Measurements from ENCODE around the gene FUT3.
"Not testable (repeated sequence)": the region's sequence is repeated elsewhere in the genome, so short reads cannot be mapped to it uniquely, and the experiment has no call there.

The FUT3 gene

GRCh38 chr19:5844456-5845433 is 6.5 kb downstream of the FUT3 start:
- DNase-seq = no peak

DNA sequence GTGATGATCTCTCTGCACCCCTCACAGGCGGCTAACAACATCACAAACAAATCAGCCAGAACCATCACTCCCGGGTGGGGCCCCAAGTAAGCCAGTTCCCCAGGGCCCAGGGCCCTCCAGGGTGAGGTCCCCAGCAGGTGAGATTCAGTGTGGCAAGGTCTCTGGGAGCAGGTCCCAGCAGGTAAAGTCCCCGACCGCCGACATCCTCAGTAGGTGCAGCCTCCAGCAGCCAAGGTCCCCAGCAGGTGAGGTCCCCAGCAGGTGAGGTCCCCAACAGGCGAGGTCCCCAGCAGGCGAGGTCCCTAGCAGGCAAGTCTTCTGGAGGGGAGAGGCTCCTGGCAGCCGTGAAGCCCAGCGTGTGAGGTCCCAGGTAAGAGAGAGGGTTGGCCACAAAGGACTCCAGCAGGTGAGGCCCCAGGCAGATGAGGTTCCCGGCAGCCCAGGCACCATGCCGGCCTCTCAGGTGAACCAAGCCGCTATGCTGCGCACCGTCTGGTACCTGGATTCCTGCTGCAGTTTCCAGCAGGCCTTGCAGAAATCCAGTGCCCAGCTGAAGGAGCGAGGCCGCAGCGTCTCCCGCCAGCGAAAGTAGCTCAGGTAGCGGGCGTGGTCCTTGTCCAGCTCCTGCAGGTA is 7.8 kb downstream of the FUT3 start:
- DNase-seq = no peak

DNA sequence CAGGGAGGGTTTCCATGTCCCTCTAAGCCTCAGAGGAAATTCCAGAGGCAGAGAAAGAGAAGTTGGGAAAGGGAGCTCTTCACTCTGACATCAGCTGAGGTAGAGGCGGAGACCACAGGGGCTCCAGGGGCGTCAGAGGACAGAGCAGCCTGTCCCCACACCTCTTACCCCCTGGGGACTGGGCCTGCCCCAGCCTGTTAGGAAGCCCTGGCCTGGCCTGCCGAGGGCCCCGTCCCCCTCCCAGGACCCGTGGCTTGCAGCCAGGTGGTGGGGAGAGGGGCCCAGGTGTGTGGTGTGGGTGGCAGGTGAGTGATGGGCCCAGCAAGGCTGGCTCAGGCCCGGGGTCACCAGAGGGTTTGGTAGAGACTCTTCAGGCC is 9.5 kb downstream of the FUT3 start:
- DNase-seq = not testable (repeated sequence)

GRCh38 chr19:5839065-5840017 is 11.9 kb downstream of the FUT3 start, which contains the start of gene FUT6:
Gene FUT6, minus strand, starts transcription at chr19:5839702. Its CDS starts 7,135 bp downstream, at chr19:5832567.
- no peak for DNase-seq

DNA sequence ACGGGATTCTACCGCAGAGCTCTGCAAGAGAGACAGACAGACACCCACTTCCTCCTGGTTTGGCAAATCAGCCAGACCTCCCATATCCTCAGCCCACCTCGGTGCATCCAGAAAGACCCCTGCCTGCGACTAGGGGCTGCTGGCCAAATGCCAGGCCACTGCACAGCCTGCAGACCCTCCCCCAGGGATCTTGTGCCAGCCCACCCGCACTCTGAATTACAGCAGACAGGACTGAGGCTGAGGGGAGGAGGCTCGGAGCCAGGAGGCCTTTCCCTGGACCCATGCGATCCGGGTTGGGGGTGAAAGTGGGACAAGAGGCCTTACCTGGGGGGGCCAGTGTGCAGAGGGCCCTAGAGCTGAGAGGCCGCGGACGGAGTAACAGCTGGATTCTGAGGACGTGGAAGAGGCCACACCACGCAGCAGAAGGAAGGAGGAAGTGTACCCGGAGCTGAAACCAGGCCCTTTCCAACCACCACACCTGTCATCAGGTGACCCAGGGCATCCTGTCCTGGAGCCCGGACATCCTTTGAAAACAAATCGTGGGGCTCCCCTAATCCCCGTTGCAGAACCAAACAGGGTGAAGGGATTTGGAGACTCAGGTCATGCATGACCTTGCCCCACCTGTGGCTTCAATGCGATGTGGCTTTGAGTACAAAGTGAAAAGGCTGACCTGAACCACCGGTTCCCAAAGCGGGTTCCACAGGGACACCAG is 12.7 kb downstream of the FUT3 start:
- DNase-seq = no peak

GRCh38 chr19:5837761-5838352 is 13.4 kb downstream of the FUT3 start:
- no peak for DNase-seq

DNA sequence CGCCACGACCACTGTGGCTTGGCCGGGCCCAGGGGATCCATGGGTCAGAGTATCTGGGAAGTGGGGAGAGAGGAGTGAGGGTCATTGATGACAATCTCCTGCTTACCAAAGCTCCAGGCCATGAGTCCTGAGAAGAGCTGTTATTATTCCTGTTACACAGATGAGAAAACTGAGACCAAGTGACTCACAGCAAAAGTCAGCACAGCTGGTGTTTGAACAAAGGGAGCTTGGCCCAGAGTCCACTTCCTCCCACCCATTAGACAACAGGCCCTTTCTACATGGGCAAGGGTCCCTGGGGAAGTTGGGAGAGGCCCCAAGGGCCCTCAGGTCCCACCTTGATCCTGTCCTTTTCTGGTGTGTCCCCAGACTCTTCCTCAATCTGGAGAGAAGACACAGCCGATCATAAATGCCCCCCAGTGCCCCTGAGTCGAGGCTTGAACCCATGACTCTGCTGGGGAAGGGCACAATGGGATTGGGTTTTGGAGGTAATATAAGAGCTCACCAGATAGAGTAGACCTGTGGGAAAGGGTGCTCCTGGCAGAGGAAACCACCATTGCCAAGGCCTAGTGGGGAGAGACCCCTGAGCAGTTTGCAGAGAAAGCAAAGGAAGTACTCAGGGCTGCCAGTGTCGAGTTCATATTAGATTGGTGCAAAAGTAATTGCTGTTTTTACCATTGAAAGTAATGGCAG is 18.6 kb downstream of the FUT3 start:
- DNase-seq = no peak

DNA sequence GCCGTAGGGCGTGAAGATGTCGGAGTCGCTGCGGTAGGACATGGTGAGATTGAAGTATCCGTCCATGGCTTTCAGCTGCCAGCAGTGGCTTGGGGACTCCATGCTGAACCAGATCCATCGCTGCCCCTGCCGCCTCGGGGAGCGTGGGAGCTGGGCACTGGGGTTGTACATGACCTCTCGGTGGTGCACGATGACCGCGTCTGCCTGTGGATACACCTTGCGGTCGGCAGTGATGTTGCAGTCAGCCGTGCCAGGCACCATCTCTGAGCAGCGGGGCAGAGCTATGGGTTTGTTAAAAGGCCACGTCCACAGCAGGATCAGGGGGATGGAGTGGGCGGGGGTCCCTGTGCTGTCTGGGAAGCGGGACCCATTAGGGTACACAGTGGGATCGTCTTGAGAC is 19.2 kb downstream of the FUT3 start:
- DNase-seq = no peak

GRCh38 chr19:5831159-5831558 is 20.1 kb downstream of the FUT3 start:
- no peak for DNase-seq

- no peak for DNase-seq
Observed at GRCh38 chr19:5829567-5830310, 21.5 kb downstream of the FUT3 start.

DNA sequence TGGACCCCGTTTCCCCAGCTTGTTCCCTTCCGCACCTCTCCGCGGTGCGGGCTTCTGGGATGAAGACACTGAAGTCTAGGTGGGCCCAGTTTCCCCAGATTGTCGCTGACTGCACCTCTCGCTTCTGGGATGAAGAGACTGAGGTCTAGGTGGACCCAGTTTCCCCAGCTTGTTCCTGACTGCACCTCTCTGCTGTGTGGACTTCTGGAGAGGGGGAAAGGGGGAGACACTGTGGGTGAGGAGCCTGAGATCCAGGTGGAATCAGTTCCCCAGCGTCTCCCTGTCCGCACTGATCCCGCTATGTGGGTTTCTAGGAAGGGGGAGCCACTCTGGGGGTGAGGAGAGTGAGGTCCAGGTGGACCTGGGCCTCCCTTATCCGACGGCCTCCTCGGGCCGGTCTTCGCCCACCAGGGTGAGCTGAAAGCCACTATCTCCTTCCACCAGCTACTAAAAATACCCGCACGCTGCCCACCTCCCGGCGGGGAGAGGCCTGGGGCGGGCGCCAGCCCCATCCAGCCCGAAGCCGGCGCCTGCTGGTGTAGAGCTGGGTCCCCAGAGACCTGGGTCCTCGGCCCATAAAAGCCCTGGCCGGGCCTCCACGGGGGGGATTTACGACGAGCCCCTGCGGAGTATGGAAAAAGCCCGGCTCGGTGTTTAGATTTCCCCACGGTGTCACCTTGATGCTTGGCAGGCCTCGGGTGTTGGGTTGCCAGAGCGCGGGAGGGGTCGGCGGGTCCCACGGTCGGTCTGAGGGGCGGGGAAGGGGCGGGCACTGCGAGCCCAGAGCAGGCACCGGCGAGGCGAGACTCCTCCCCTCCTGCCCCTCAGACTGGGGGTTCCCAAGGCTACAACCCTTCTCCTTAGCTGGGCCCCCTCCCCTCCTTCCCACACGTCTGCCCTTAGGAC is 22.3 kb downstream of the FUT3 start:
- peak; percentile 82 for DNase-seq

DNA sequence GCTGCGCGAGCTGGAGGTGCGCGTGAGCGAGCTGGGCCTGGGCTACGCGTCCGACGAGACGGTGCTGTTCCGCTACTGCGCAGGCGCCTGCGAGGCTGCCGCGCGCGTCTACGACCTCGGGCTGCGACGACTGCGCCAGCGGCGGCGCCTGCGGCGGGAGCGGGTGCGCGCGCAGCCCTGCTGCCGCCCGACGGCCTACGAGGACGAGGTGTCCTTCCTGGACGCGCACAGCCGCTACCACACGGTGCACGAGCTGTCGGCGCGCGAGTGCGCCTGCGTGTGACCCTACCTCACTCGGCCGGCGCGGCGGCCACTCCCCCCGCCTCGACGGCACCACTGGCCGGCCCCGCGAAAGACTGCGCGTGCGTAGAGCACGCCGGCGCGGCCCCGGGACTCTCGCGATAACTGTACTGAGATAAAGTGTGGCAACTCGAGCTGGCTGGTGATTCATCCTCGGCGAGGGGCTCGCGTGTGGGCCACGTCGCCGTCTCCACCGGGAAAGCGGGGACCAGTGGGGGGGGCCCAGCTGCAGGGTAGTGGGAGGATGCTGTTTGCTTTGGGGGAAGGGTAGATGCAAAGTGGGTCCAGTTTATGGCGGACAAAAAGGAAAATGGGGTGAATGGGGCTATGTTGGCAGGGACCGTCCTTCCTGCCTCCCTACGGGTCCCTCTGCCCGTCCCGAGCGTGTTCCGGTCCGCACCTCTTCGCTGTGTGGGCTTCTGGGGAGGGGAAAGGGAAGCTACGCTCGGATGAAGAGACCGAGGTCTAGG is 23.2 kb downstream of the FUT3 start:
- DNase-seq = peak; percentile 92

- no peak for DNase-seq
Observed at GRCh38 chr19:5827342-5827890, 23.8 kb downstream of the FUT3 start.

GRCh38 chr19:5826531-5827341 is 24.5 kb downstream of the FUT3 start:
- peak; percentile 96 for DNase-seq

DNA sequence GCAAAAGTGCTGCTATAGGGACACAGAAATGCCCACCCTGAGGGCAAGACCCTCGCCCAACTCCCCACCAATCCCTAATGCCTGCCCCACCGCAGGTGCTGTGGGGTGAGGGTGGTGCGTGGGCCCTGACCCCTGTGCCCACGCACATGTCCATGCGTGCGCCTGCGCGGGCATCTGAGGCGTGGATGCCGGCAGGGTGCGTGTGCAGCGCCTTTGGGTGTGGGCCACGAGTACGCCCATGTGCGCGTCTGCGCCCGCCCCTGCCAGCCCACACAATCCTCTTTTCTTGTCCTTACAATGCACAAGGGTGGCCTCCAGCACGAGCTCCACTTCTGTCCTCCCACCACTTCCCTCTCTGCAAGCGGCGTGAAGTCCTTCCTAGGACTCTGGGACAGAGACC is 26.1 kb downstream of the FUT3 start:
- no peak for DNase-seq

- no peak for DNase-seq
Observed at GRCh38 chr19:5824751-5825150, 26.5 kb downstream of the FUT3 start.

DNA sequence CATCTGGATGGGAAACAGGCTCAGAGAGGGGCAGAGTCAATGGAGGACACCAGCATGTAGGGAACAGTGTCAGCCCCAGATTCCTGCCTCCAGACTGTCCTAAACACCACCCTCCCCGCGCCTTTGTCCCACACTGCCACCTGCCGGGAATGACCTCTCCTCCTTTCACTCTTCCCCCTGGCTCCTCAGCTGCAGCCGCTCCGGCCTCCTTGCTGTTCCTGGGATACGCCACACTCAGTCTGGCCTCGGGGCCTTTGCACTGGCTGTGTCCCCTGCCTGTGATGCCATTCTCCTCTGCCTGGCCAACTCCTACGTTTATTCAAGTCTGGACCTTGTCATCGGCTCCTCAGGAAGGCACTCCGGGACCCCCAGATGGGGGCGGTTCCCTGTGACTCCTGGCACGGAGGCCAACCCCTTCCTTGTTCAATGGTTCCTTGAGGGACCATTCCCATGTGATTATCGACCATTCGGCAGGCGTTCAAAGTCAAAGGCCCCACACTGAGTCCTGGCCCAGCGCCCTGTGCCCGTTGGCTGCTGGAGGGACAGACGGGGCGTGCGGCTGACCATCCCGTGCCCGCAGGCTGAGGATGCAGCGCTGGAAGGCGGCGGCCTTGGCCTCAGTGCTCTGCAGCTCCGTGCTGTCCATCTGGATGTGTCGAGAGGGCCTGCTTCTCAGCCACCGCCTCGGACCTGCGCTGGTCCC is 27.5 kb downstream of the FUT3 start:
- DNase-seq = no peak
